Measurements from ENCODE around the gene CEP63.
"Not testable (repeated sequence)": the region's sequence is repeated elsewhere in the genome, so short reads cannot be mapped to it uniquely, and the experiment has no call there.

The CEP63 gene

GRCh38 chr3:134522541-134522940, 36.7 kb downstream of the CEP63 start:
- no peak for DNase-seq

GRCh38 chr3:134525293-134525692, 39.4 kb downstream of the CEP63 start:
- no peak for DNase-seq

GRCh38 chr3:134526319-134526718, 40.5 kb downstream of the CEP63 start:
- no peak for DNase-seq

DNA sequence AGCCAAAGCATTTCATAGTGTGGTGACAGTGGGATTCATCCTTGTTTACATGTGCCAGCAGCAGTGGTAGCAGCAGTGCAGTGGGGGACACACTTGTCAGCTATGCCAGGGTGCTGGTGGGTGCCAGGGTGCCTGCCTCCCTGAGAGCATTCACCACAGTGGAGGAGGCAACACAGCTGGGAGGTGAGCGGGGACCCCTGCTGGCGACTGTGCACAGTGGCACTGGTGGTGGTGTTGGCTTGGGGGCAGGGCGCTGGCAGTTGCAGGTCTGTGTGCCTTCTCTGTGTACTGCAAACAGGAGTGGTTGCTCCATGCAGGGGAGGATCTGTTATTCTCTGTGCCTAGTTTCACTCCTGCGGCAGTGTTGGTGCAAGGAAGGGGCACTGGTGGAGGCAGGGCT, 41.2 kb downstream of the CEP63 start:
- DNase-seq: no peak

DNA sequence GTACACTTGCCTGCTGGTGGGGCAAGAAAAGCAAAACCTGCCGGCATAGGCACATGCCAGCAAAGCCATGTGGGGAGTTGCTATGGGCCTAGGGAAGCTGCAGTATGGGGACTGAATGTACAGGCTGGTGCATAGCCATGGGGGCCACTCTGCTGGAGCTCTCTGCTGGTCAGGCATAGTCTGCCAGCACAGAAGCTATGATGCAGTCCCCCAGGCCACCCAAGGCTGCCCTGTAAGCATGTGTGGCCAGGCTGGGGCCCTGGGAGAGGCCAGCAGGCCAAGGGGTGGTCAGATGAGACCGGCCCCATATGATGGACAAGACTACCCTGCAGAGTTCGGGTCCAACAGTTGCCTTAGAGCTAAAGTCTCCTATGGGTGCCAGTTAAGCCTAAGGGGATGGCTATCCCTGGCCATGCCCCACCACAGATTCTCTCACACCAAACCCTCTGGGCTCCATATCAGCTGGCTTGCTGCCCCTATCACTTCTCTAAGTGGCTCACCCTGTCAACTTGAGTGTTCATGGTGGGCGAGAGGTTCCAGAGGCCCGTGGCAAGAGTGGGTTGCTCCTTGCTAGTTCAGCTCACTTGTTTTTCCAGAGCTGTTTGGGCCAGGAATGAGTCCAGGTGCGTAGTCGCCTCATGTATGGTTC, 41.8 kb downstream of the CEP63 start:
- DNase-seq: no peak

DNA sequence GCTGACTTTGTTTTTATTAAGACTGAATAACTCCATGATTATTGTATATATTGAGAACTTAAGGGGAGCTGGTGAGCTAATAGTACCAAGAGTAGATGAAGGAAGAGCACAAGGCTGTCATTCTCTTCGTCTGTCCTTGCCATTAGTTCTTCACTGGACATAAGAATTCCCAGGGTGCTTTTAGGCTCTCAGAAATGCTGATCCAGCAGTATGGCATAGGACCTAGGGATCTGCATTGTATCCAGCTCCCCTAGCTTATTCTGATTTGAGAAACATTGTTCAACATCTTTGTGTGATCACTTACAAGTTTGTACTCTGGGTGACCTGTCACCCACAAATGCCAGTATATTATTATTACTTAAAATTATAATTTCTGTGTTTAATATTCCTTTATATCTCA, 47.6 kb downstream of the CEP63 start:
- no peak for DNase-seq

- no peak for DNase-seq
Measured at GRCh38 chr3:134535186-134535970, 49.5 kb downstream of the CEP63 start.

- DNase-seq: no peak
Measured at GRCh38 chr3:134536781-134537180, 50.9 kb downstream of the CEP63 start.

DNA sequence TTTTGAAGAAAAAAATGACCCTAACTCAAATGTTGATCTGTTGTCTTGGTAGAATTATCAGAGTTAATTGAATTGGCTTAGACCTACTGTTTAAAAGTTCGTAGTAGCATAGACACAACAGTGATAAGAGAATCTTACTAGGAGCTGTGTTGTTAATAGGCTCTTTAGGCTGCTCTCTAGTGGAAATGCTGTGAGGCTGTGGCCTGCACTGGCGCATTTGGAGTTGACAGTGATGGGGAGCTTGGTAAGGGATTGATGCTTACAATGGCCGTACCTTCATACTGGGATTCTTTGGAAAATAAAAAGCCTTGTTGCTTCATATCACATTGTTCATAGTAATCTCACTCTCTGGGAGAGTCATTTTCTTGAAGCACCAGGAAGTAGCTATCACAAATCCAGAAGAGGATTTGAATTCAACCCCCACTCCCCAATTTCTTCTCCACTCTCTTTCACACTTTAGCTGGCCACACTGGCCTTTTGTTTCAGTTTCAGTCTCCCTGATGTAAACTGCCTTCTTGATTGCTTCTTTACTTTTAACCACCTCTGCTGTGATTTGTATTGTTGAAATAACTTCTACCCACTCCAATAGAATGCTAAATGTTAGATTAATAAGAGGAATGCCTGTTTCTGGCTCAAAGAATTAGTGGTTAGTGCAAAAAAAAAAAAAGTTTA, 56.6 kb downstream of the CEP63 start:
- DNase-seq: no peak

DNA sequence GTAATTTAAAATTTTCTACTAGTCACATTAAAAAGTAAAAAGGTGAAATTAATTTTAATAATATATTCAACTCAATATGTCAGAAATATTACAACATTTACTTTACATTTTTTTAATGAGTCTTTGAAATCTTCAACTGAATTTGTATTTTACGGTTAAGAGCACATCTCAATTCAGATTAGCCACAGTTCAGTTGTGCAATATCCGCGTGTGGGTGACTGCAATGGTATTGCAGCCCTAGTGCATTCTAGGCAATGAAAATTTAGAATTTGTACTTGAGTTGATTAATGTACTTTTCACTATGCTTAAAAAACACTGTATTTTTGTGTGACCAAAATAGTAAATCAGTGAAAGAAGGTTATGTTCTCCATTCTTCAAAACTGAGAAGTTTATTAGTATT, 57.3 kb downstream of the CEP63 start:
- no peak for DNase-seq

DNA sequence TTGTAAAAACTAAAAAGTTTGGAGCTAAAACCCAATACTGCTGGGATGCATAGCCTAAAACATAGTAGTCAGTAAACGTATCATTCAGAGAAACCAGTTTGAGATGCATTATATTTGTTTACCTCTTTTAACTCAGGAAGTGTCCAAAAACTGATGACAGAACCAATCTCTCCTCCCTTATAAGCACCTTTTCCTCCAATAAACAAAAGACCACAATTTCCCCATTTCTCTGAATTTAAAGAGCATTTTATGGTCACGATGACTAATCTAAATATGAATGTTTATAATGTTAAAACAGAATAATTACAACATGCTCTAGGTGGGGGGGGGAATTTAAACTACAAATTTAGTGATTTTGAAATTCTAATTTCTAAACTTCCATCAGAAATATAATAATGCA, 58.5 kb downstream of the CEP63 start:
- DNase-seq: no peak

DNA sequence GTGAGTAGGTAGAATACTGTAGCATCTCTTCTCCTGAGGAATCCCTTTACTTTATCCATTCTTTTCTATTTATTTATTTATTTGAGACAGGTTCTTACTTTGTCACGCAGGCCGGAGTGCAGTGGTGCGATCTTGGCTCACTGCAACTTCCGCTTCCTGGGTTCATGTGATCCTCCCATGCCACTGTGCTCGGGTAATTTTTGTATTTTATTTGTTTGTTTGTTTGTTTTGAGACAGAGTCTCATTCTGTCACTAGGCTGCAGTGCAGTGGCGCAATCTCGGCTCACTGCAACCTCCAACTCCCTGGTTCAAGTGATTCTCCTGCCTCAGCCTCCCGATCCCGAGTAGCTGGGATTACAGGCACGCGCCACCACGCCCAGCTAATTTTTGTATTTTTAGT, 58.9 kb downstream of the CEP63 start:
- DNase-seq: not testable (repeated sequence)

GRCh38 chr3:134545818-134546217, 60.0 kb downstream of the CEP63 start:
- no peak for DNase-seq

DNA sequence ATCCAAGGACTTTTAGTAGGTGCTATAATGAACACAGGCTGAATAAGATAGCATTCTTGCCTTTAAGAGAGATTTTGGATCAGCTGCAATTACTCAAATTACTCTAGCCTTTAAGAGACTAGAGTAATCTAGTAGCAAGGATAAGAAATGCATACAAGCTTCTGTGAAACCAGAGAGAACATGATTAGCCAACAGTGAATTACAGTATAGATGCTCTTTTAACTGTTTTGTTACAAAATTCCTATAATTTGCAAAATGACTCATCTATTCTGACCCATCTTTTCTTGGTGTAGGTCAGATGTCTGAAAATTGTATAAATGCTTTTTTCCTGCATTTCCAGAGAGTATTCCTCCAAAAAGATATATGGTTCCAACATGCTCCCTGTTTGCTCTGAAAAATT, 66.9 kb downstream of the CEP63 start:
- DNase-seq: no peak

GRCh38 chr3:134559591-134559990, 73.7 kb downstream of the CEP63 start:
- no peak for DNase-seq

DNA sequence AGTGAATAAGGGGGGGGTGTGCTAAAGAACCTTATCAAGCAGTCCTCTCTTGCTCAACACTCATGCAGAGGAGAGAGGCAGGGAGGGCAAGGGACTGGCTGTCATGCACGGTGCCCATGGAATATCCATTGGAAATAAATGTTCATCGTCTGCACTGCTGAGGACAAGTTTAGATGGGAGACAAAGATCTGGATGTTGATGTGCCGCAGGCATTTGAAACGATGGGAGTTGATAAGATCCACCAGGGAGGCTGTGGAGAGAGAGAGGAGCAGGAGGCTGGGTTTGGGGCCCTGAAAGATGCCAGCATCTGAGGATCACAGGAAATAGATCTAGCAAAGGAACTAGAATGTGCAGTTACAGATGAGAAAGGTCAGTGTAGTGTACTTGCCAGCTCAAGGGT, 76.2 kb downstream of the CEP63 start:
- DNase-seq: no peak

DNA sequence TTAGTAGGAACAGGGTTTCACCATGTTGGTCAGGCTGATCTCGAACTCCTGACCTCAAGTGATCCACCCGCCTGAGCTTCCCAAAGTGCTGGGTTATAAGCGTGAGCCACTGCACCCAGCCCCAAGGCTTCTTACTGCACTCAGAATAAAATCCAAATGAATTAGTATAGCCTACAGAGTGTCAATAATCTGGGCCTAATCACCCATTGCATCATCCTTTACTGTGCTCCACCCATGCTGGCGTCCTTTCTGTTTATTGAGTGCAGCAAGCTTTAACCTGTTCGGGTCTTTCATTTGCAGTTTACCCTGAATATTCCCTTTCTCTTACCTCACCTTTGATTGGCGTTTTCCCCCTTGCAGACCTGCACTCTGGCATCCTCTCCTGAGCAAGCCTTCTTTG, 77.7 kb downstream of the CEP63 start:
- DNase-seq: no peak

- no peak for DNase-seq
Measured at GRCh38 chr3:134564991-134565390, 79.1 kb downstream of the CEP63 start.

GRCh38 chr3:134567605-134568004, 81.7 kb downstream of the CEP63 start:
- no peak for DNase-seq

- DNase-seq: no peak
Measured at GRCh38 chr3:134568790-134569189, 82.9 kb downstream of the CEP63 start.

DNA sequence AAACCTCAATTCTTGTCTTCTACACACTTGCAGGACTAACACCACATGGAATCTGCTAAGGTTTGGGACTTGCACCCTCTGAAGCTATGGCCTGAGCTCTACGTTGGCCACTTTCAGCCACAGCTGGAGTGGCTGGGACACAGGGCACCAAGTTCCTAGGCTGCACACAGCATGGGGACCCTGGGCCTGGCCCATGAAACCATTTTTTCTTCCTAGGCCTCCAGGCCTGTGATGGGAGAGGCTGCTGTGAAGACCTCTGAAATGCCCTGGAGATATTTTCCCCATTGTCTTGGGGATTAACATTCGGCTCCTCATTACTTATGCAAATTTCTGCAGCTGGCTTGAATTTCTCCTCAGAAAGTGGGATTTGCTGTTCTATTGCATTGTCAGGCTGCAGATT, 84.0 kb downstream of the CEP63 start:
- not testable (repeated sequence) for DNase-seq

DNA sequence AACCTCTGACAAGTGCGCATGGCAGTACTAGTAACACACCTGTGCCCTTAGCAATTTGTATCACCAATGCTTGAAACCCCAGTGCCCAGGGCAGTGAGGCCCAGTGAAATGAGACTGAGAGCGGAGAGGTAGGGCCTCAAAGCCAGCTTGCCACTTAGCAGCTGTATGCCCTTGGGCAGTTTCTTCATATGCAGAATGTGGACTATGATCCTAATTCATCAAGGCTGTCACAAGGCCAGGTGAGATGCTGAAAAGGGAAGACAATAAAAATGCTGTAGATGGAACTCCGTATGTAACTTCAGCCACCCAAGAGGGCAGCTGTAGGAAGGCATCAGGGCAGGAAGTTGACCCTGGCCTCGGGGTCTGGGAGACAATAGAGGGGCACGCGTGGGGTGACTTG, 90.6 kb downstream of the CEP63 start:
- DNase-seq: no peak

- DNase-seq: no peak
Measured at GRCh38 chr3:134576831-134577230, 91.0 kb downstream of the CEP63 start.

DNA sequence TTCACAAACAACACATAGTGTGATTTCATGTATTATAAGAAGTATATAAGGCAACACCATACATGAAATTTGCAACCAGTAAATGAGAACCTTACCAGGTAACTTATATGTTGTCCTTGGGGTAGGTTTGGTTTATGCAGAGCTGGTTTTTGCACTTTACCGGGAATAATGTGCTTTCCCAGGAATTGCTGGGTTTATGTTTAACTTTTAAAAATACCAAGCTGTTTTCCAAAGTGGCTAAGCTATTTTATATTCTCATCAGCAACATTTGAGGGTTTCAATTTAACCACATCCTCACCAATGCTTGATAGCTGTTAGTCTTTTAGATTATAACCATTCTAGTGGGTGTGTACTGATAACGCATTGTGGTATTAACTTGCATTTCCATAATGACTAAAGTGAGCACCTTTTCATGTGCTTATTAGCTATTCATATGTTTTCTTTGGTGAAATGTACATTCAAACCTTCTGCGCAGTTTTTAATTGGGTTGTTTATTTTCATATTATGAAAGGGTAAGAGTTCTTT, 93.3 kb downstream of the CEP63 start:
- no peak for DNase-seq

Data from activated CD8-positive, alpha-beta memory T cell treated with anti-CD3 and anti-CD28 coated beads for 24 hours (primary cell).